Ovary (tissue), 3 donors: ENCODE data around the gene CD81.

Source experiments
- CTCF ChIP-seq, 3 donors: fragments of 450-650 bp in 2 of 3; fragments of 200-600 bp in 1 of 3; IDR thresholded peaks; one replicate each; pipeline versions ENCODE4 v1.5.1 to v1.8.0; 2016 to 2022; ENCODE audit warnings: antibody characterized with exemption in 3 of 3, mild to moderate bottlenecking in 1 of 3
- EP300 ChIP-seq: sonication (generic); formaldehyde crosslinking; IDR thresholded peaks from one replicate; pipeline ENCODE4 v1.6.1; 2017; ENCODE audit warnings: antibody characterized with exemption
- POLR2A ChIP-seq: fragments of 450-650 bp; IDR thresholded peaks from one replicate; pipeline ENCODE4 v1.6.1; 2017; ENCODE audit warnings: antibody characterized with exemption, mild to moderate bottlenecking, moderate library complexity
- donor health status: DM: no; HTN: no; CAD: no.

GRCh38 chr11:2374456-2375201 lies 2.5 kb upstream of the CD81 start:
- TF ChIP-seq CTCF (IDR thresholded peaks at IDR 0.05) (no peak), EP300 (no peak), POLR2A (no peak)
